Measurements from ENCODE around the gene IGFL2. TPM values are rescaled to one million over a fixed set of nuclear protein-coding genes. Genes with fewer than 3 reads are reported as not detected.

The IGFL2 gene
- total and polyA plus RNA-seq, 9 of the 15 experiments (the other 6 are each of a cell fraction or from before 2014, with no cell fraction given): 0.42 to 1.7 (median 0.75) TPM; not detected in 2

DNA sequence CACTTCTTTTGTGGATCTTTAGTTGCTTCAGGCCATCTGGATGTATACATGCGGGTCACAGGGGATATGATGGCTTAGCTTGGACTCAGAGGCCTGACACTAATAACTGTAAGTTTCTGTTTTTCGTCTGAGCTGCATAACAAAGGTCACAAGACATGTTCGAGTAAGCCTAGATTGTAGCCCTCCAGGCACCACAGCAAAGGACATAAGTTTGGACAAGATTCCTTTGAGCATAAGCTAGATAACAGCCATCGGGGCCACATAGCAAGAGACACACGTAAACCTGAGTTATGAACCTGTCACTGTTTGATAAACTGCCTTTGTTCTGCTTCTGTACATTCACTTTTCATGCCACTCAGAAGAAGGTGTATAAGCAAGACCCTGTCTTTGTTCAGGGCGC, 38.2 kb upstream of the IGFL2 start:
- Histone ChIP-seq H3K9me3 (replicated peaks; ENCODE audit: control insufficient read depth, insufficient read depth, low read depth, low read length) (no peaks in the 10 kb centered on the region), H3K9ac (ENCODE audit: insufficient read depth in 1 of 2, low read depth in 2 of 2, low read length in 2 of 2) (no peak overlapping the region), H3K4me3 (no peak overlapping the region), H2AFZ (ENCODE audit: low read depth, low read length) (no peak overlapping the region), H3K36me3 (ENCODE audit: control insufficient read depth, insufficient read depth, low read length) (no peaks in the 10 kb centered on the region), H4K20me1 (replicated peaks; ENCODE audit: control insufficient read depth, insufficient read depth, low read length) (no peaks in the 10 kb centered on the region), H3K9me1 (ENCODE audit: control insufficient read depth, insufficient read depth, low read length) (no peaks in the 10 kb centered on the region), H3K27ac (ENCODE audit: extremely low read depth, low read depth, low read length) (no peak overlapping the region), H3K79me2 (ENCODE audit: control insufficient read depth, insufficient read depth, low read length) (no peaks in the 10 kb centered on the region), H3K4me1 (replicated peaks in 1 of 2; ENCODE audit: control insufficient read depth in 2 of 2, insufficient read depth in 2 of 2, low read length in 2 of 2) (no peaks in the 10 kb centered on the region), H3K4me2 (ENCODE audit: insufficient read depth, low read length) (no peak overlapping the region), H3K27me3 (ENCODE audit: control insufficient read depth in 2 of 2, insufficient read depth in 2 of 2, low read length in 2 of 2) (no peaks in the 10 kb centered on the region)
- TF ChIP-seq MLLT1 (IDR thresholded peaks at IDR 0.05) (no peak), MEIS2 (IDR thresholded peaks at IDR 0.05; ENCODE audit: partially characterized antibody) (peak; percentile 13)
- DNase-seq (ENCODE audit: extremely low read depth in 1 of 4, low spot score in 3 of 4): no peak
- no TSS peak for BruUV-seq (replicated peaks)
- POLR2A ChIA-PET: no interaction called here
- in situ Hi-C loops (cut with MboI): no loop called here
- 0% methylated on average over 6 of the region's 6 CpGs for WGBS (ENCODE audit: insufficient coverage, low coverage, missing lambda C conversion rate)
- intact Hi-C loops (cut with micrococcal nuclease): no loop called here
- CTCF ChIA-PET (ENCODE audit: low intra/inter-chr PET ratio): no interaction called here
- no peak for FAIRE-seq
- ATAC-seq: no peak

DNA sequence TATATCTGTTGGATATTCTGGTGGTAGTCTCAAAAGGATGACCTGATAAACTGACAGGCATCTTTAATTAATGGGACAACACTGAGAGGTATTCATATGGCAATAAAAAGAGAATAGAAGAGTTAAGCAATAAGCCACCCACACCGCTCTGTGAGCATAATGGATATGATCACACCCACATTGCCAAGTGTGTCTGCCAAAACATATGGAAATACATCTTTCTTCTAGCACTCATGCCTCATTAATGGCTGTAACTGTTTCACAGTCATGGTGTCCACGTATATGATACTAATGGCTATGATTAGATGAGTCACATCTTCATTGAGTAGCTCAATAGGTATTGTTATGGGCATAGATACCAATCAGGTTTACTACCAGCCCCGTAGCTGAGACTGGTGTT, 36.7 kb upstream of the IGFL2 start:
- H3K4me1 ChIP-seq (replicated peaks in 1 of 2; ENCODE audit: control insufficient read depth in 2 of 2, insufficient read depth in 2 of 2, low read length in 2 of 2): no peaks in the 10 kb centered on the region
- no peak overlapping the region for H3K4me2 ChIP-seq (ENCODE audit: insufficient read depth, low read length)
- H3K9ac ChIP-seq (ENCODE audit: insufficient read depth in 1 of 2, low read depth in 2 of 2, low read length in 2 of 2): no peak overlapping the region
- intact Hi-C loops (cut with micrococcal nuclease) (no loop called here), in situ Hi-C loops (cut with MboI) (no loop called here)
- FAIRE-seq: no peak
- no peaks in the 10 kb centered on the region for H3K27me3 ChIP-seq (ENCODE audit: control insufficient read depth in 2 of 2, insufficient read depth in 2 of 2, low read length in 2 of 2)
- 0% methylated on average over 3 of the region's 3 CpGs for WGBS (ENCODE audit: insufficient coverage, low coverage, missing lambda C conversion rate)
- H3K9me1 ChIP-seq (ENCODE audit: control insufficient read depth, insufficient read depth, low read length): no peaks in the 10 kb centered on the region
- ChIA-PET CTCF (ENCODE audit: low intra/inter-chr PET ratio) (interaction anchor here (0.6 kb wide), 1 partner anchor 10 kb away, joined by 4 read pairs; no protein-coding TSS in a partner anchor), POLR2A (interaction anchor here (1.0 kb wide), 1 partner anchor 43 kb away, joined by 3 read pairs; no protein-coding TSS in a partner anchor)
- no peak overlapping the region for H3K27ac ChIP-seq (ENCODE audit: extremely low read depth, low read depth, low read length)
- H3K36me3 ChIP-seq (ENCODE audit: control insufficient read depth, insufficient read depth, low read length): no peaks in the 10 kb centered on the region
- no peaks in the 10 kb centered on the region for H3K79me2 ChIP-seq (ENCODE audit: control insufficient read depth, insufficient read depth, low read length)
- no peak overlapping the region for H2AFZ ChIP-seq (ENCODE audit: low read depth, low read length)
- no peak for ATAC-seq
- H4K20me1 ChIP-seq (replicated peaks; ENCODE audit: control insufficient read depth, insufficient read depth, low read length): no peaks in the 10 kb centered on the region
- no peak for DNase-seq (ENCODE audit: extremely low read depth in 1 of 4, low spot score in 3 of 4)
- no peak overlapping the region for H3K4me3 ChIP-seq
- H3K9me3 ChIP-seq (replicated peaks; ENCODE audit: control insufficient read depth, insufficient read depth, low read depth, low read length): no peaks in the 10 kb centered on the region
- no TSS peak for BruUV-seq (replicated peaks)
- TF ChIP-seq, protein P1, sequence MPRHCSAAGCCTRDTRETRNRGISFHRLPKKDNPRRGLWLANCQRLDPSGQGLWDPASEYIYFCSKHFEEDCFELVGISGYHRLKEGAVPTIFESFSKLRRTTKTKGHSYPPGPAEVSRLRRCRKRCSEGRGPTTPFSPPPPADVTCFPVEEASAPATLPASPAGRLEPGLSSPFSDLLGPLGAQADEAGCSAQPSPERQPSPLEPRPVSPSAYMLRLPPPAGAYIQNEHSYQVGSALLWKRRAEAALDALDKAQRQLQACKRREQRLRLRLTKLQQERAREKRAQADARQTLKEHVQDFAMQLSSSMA (CRISPR knock-in tag; IDR thresholded peaks at IDR 0.05): no peak
- no peak for TF ChIP-seq MIER1 (IDR thresholded peaks at IDR 0.05; ENCODE audit: low read depth)
- TF ChIP-seq BHLHE40 (IDR thresholded peaks at IDR 0.05; ENCODE audit: low read length): no peak
- no peak for TF ChIP-seq DACH1 (IDR thresholded peaks at IDR 0.05; ENCODE audit: partially characterized antibody)
- TF ChIP-seq POLR2G (IDR thresholded peaks at IDR 0.05; ENCODE audit: low read depth, low read length): no peak
- TF ChIP-seq GTF2A2 (tag; IDR thresholded peaks at IDR 0.05): no peak
- no peak for TF ChIP-seq ZNF143 (CRISPR knock-in tag; IDR thresholded peaks at IDR 0.05)
- no peak for TF ChIP-seq ZFX (CRISPR knock-in tag; IDR thresholded peaks at IDR 0.05)
- no peak for TF ChIP-seq TRIM28 (IDR thresholded peaks at IDR 0.05)
- TF ChIP-seq, protein P2, sequence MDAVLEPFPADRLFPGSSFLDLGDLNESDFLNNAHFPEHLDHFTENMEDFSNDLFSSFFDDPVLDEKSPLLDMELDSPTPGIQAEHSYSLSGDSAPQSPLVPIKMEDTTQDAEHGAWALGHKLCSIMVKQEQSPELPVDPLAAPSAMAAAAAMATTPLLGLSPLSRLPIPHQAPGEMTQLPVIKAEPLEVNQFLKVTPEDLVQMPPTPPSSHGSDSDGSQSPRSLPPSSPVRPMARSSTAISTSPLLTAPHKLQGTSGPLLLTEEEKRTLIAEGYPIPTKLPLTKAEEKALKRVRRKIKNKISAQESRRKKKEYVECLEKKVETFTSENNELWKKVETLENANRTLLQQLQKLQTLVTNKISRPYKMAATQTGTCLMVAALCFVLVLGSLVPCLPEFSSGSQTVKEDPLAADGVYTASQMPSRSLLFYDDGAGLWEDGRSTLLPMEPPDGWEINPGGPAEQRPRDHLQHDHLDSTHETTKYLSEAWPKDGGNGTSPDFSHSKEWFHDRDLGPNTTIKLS (IDR thresholded peaks at IDR 0.05; ENCODE audit: borderline replicate concordance, low read depth): no peak
- no peak for TF ChIP-seq CHD2 (IDR thresholded peaks at IDR 0.05; ENCODE audit: low read depth, low read length)
- no peak for TF ChIP-seq MXI1 (IDR thresholded peaks at IDR 0.05; ENCODE audit: low read depth, low read length)
- TF ChIP-seq HCFC1 (IDR thresholded peaks at IDR 0.05; ENCODE audit: low read depth, low read length): no peak

Measured in K562 (cell line).